CD4-positive, alpha-beta T cell treated with Interleukin-12 subunit alpha and Interleukin-12 subunit beta, for 1 hour (primary cell): ENCODE data around the gene RPRD2.

ENCODE experiments used
- DNase-seq: peaks from one replicate; pipeline ENCODE4 v3.0.0-alpha.2; 2020

The RPRD2 gene

DNA sequence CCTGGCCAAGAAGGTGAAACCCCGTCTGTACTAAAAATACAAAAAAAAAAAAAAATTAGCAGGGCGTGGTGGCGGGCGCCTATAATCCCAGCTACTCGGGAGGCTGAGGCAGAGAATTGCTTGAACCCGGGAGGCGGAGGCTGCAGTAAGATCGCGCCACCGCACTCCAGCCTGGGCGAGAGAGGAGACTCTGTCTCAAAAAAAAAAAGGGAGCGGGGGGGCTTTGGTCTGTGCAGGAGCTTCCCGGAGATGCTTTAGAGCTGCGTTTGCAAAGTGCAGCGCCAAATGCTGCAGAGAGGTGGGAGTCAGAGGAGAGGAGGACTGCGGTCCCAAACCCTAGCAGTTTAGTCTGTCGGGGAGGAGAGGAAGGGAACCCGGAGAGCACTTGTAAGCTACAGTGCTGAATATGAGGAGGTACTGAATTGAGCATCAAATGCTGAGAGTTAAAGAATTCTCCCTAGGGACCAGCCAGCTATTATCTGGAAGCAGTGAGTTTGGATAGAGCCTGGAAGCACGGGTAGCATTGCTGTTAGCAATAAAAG lies 152.2 kb downstream of the RPRD2 start:
- DNase-seq: no peak

GRCh38 chr1:150516616-150517015 lies 152.7 kb downstream of the RPRD2 start:
- DNase-seq: no peak

GRCh38 chr1:150521196-150521968 lies 157.4 kb downstream of the RPRD2 start:
- DNase-seq: no peak

DNA sequence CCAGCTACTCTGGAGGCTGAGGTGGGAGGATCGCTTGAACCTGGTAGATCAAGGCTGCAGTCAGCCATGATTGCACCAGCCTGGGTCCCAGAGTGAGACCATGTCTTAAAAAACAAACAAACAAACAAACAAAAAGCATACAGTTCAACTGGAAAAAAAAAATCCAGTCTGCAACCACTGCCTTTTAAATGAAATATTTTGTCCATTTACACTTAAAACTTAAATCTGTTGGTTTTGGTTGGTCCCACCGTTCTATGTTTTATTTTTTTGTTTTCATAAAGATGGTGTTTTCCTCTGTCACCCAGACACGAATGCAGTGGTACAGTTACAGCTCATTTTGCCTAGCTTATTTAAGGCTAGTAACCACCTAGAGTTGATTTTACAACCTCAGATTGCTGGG lies 161.4 kb downstream of the RPRD2 start:
- DNase-seq: no peak
